NCI-H2081 treated with DMSO at 0.1 percent for 48 hours (cell line): ENCODE measurements around the gene TNFRSF19.

Experiments used
- DNase-seq: peaks from one replicate; lab custom pipeline; 2025; lab: John Stamatoyannopoulos, UW

TNFRSF19 gene

GRCh38 chr13:23628765-23629565 lies 58.8 kb downstream of the TNFRSF19 start:
- no peak for DNase-seq

GRCh38 chr13:23629566-23630272 lies 59.5 kb downstream of the TNFRSF19 start:
- DNase-seq = no peak

GRCh38 chr13:23630349-23631093 lies 60.3 kb downstream of the TNFRSF19 start:
- no peak for DNase-seq

DNA sequence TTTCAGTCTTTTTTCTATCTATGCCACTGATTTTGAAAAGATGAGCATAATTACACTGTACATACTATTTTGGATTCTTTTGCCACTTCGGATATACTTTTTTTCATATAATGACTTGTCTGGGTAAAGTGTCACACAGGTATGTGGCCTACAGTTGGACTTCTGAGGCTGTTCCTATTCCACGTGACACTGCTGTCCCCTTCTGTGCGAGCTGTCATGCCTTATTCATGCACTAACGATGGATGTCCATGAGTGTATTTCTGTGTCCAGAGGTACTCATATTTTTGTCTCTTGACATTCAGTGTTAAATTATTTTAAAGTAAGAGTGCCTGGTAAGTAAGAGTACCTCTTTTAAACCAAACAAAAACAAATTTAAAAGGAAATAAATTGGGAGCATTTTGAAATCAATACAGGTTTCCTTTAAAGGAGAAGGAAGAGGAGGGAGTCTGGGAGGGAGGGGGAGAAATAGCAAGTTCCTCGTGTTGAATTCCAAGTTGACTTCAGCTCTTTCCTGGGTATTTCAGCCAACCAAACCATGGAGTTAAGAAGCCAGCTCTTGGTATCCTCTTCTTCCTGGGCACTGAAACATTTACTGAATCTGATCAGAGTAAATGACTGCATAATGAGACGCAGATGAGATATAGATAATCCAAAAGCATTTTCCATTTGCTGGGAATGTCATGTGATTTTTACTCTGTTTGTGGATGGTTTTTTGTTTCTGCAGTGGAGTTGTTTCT lies 61.3 kb downstream of the TNFRSF19 start:
- no peak for DNase-seq

DNA sequence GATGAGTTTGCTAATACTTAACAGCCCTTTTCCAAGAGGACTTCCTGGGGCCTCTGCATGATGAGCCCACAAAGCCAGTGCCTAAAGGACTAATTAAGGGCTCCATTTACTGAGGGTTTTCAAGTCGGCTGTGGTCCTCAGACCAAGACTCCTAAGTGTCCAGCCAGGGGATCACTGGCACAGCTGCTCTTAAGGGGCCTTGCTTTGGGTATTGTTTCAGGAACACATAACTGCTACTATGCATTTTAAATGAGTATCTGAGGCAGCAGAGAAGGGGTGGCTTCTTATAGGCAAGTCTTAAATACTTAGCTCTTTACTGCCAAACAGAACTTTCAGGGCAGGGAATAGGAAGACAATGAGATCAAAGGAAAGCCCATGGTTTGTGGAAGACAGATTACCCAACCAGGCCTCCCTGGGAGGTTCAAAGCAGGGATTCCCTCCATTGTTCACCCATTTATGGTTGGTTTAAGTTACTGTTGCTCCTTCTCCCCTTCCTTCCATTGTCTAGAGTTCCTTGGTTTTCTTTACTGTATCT lies 61.9 kb downstream of the TNFRSF19 start:
- no peak for DNase-seq

GRCh38 chr13:23632741-23633140 lies 62.5 kb downstream of the TNFRSF19 start:
- DNase-seq = no peak

GRCh38 chr13:23634897-23635296 lies 64.7 kb downstream of the TNFRSF19 start:
- no peak for DNase-seq

DNA sequence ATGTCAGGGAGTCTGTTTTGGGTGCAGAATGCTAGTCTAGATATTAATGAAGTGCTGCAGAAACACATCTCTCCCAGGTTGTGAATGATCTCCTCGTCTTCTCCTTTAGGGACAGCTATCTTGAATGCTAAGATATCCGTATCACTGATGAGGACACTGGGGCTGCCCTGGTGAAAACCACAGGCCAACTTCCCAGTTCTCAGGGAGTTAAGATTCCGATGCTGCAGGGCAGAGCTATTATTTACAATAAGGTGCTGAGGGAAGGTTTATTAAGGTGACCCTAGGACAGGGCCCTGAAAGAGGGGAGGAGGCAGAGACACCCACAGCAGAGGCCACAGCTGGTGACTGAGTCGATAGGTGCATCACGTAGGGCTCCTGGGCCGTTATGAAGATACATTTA lies 66.1 kb downstream of the TNFRSF19 start:
- no peak for DNase-seq

- no peak for DNase-seq
These were observed 67.6 kb downstream of the TNFRSF19 start for GRCh38 chr13:23637829-23638228.

DNA sequence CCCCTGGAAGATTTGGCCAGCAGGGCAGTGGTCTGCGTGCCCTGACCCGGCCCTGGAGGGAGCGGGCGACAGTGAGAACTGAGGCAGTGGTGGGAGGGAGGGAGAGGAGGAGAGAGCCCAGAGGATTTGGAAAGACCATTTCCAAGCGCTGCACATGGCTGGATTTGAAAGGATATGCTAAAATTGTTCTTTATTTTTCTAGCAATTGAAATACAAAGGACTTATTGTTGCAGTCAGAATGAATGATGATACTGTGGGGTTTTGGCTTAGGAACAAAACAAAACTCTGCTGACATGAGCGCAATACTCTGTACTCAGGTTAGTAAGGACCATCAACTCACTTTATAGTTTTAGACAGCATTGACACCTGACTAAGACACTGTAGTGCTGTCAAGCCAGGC lies 69.5 kb downstream of the TNFRSF19 start:
- no peak for DNase-seq

DNA sequence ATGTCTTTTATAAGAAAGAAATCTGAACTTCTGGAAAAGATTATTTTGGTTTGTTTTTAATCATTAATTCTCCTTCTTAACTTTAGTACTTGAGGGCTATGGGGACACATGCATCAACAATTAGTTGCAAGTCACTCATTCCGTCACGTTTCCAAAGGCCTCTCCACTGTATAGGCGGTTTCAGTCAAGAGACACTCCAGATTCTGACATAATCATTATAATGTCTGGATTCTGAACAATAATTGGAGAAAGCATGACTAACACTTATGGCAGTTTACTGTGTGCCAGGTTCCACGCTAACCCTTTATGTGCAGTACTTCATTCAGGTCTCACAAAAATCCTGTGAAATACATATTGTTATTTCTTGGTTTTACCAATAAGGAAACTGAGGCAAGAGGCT lies 71.9 kb downstream of the TNFRSF19 start:
- DNase-seq = no peak

GRCh38 chr13:23643338-23644125 lies 73.3 kb downstream of the TNFRSF19 start:
- DNase-seq = no peak

- DNase-seq = no peak
These were observed 73.9 kb downstream of the TNFRSF19 start for GRCh38 chr13:23644126-23644419.

- DNase-seq = no peak
These were observed 74.4 kb downstream of the TNFRSF19 start for GRCh38 chr13:23644527-23645138.

DNA sequence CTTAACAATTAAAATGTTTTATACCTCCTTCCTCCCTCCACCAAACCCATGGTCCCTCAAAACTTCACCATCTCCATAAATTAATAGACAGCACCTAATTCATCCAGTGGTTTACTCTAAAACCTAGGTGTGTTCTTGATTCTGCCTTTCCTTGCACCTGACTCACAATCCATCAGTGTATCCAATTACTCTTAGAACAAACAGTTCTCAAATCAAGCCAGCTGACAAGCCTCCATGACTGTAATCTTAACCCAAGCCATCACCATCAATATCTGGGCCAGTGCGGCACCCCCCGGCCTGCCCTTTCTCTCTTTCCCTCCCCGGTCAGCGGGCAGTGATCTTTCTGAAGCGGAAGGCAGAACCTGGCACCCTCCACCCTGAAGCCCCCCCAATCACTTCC lies 75.6 kb downstream of the TNFRSF19 start:
- DNase-seq = no peak

- DNase-seq = no peak
These were observed 81.2 kb downstream of the TNFRSF19 start for GRCh38 chr13:23651439-23651838.

- DNase-seq = no peak
These were observed 81.7 kb downstream of the TNFRSF19 start for GRCh38 chr13:23651887-23652286.

- DNase-seq = no peak
These were observed 82.9 kb downstream of the TNFRSF19 start for GRCh38 chr13:23652909-23653726.

GRCh38 chr13:23654111-23655110 lies 84.2 kb downstream of the TNFRSF19 start:
- DNase-seq = no peak
